ENCODE results near the gene CRYGS.
"Not testable (repeated sequence)": the region's sequence is repeated elsewhere in the genome, so short reads cannot be mapped to it uniquely, and the experiment has no call there.

Gene CRYGS

DNA sequence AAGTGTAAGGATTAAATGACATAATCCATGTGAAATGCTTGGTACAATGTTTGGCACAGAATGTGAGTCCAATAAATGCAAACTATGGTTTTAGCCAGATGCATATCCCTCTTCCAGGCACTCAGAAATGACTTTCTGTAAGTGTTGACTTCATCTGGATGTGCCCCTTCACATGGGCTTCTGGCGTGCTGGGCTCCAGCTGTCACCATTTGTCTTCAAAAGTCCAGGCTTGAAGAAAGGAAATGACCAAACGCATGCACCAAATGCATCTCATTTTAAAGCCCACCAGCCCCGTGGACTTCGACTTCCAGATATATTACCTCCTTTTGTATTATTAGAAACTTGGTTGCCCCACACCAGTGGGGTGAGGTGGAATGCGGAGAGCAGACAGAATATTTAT is 23.7 kb downstream of the CRYGS start:
- no peak for DNase-seq (ENCODE audit: low spot score)
- no peak for FAIRE-seq

- DNase-seq (ENCODE audit: low spot score) (no peak), FAIRE-seq (no peak)
Measured at GRCh38 chr3:186519021-186519658, 25.0 kb downstream of the CRYGS start.

DNA sequence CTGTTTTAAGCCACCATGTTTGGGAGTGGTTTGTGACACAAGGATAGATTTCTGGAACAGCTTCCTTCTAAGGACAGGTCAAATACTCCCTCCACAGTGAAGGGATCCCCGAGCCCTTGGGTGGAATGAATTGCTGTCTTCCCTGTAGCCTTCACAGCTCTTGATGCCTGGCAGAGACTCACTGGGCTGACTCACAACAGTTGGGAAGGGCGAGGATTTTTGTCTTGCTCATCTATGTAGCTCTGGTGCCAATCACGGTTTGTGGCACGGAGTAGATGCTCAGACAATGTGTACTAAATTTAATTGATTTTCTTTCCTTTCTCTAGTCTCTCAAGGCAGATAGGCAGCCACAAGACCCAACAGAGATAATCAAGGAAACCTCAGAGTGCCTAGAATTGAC is 27.0 kb downstream of the CRYGS start:
- no peak for DNase-seq (ENCODE audit: low spot score)
- FAIRE-seq, result no peak

GRCh38 chr3:186516646-186517045 is 27.5 kb downstream of the CRYGS start:
- no peak for DNase-seq (ENCODE audit: low spot score)
- no peak for FAIRE-seq

DNA sequence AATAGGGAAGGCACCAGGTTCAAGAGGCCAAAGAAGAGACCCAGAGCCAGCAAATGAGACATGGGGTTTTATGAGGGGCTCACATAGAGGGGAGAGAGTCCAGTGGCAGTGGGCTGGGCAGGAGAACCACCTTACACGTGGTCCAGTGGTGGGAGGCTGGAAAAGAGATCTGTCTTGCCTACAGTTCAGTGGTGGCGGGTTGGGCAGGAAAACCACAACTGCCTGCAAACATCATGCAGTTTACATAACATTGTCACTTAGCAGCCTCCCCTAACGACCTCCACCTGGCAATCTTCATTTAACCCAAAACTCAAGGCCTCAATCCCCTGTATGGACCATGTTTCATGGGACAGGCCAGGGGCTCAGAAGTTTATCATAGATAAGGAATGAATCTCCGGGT is 29.1 kb downstream of the CRYGS start:
- FAIRE-seq, result no peak
- no peak for DNase-seq (ENCODE audit: low spot score)

DNA sequence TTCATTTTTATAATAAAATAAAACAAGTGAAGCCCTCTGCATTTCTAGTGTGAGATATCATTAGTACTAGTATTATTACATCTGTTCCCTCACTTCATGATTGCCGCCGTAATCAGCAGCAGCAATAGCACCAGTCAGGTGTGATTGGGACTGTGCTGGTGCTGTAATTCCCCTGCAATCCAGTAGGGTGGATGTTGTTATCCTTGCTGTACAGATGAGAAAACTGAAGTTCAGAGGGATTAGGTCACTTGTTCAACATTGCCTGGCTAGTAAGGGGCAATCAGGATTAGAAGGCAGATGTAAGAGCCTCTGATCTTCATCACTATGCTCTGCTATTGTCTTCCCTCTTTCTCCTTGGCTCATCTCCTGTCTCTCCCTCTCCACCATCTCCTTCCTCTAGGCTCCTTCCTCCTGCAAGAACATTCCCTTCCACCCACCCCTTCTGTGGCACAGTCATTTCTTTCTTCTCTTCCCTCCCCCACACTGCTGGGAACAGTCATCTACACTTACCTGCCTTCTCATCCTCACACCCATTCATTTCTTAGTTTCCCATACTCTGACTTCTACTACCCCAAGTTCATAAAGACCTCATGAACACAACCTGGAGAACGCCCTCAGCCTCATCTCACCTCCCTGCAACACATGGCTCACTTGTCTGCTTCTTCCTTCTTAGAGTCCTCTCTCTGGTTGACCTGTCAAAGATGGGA is 29.7 kb downstream of the CRYGS start:
- DNase-seq (ENCODE audit: low spot score) (no peak), FAIRE-seq (no peak)

DNA sequence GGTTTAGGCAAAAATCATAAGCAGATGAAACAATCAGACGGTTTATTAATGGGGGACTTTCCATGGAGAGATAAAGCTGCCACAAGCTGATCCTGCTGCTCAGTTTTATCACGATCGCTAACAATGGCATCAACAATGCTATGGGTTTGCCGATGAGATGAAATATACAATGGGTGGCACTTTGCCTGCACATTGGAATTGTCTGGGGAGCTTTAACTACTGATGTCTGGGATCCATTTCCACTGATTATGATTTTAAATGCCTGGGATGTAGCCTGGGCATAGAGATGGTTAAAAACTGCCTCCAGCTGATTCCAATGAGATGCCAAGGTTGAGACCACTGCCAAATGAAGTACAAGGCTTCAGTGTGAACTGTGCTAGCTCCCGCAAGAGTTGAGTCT is 30.8 kb downstream of the CRYGS start:
- DNase-seq (ENCODE audit: low spot score), result no peak
- no peak for FAIRE-seq

DNA sequence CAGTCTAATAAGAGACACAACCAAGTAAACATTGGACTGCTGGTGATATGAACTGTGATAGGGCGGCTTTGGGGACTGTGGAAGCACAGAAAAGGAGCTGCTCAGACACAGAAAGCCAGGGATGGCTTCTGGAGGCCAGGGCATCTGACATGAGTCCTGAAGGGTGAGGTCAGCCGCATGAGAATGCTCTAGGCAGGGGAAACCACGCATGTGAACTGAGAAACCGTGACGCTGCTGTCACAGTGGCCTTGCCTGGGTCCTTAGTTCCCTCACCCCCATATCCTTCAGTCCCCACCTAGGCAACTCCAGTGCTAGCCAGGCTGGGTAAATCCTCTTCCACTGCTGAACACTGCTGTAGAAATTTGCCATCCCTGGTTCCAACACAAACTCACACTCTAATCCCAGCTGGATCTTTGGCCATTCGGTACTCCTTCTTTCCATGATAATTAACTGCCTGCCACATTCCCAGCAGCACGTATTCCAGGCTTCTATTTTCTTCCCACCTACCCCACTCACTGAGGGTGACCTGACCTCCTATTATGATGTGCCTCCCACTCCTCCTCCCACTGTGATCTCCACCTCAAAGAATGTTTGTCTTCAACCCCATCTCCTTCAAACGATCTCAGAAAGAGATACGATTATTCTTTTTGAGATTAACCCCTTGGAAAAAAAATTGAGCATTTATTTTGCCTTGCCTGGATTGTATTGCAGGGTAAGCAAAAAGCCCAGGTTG is 31.4 kb downstream of the CRYGS start:
- no peak for FAIRE-seq
- no peak for DNase-seq (ENCODE audit: low spot score)

DNA sequence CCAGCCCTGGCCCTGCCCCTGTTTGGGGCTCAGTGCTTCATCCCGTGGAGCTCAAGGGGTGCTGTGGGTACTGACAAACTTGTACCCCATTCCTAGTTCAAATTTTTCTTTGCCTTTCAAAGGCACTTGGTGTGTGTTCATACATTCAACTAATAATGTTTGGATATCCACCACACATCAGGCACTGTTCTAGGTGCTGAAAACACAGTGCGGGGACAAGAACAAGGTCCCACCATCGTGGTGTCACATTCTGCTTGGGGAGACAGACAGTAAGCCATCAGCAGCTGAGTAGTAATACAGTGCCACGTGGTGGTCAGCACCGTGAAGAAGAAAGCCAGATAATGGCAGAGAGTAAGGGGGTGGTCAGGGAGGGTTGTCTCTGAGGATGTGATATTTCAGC is 32.5 kb downstream of the CRYGS start:
- no peak for FAIRE-seq
- DNase-seq (ENCODE audit: low spot score), result no peak

GRCh38 chr3:186511245-186511644 is 32.9 kb downstream of the CRYGS start:
- DNase-seq (ENCODE audit: low spot score) (no peak), FAIRE-seq (no peak)

GRCh38 chr3:186510374-186511079 is 33.7 kb downstream of the CRYGS start:
- DNase-seq (ENCODE audit: low spot score) (no peak), FAIRE-seq (no peak)

DNA sequence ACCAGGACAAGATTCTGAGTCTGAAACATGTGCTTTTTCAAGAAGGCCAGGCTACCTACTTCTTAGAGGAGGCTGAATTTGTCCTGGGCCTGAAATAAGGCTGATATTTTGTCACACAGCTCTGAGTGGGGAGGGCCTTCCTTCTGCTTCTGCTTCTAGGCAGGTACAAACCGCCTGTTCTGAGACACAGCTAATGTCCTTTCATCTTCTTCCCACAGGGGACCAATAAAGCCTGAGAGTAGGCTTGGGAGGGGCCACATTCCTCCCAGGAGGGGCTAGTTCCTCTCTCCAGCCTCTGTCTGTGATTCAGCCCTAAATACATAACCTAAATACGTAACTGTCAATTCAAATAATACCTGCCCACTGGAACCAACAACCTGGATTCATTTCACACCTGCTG is 34.8 kb downstream of the CRYGS start:
- FAIRE-seq, result no peak
- no peak for DNase-seq (ENCODE audit: low spot score)

- DNase-seq (ENCODE audit: low spot score), result no peak
- FAIRE-seq, result no peak
Measured at GRCh38 chr3:186506857-186507256, 37.3 kb downstream of the CRYGS start.

GRCh38 chr3:186506191-186506739 is 37.9 kb downstream of the CRYGS start:
- FAIRE-seq (no peak), DNase-seq (ENCODE audit: low spot score) (no peak)

GRCh38 chr3:186502966-186503712 is 41.0 kb downstream of the CRYGS start:
- FAIRE-seq (no peak), DNase-seq (ENCODE audit: low spot score) (no peak)

GRCh38 chr3:186502138-186502948 is 41.8 kb downstream of the CRYGS start:
- FAIRE-seq, result no peak
- DNase-seq (ENCODE audit: low spot score), result no peak

DNA sequence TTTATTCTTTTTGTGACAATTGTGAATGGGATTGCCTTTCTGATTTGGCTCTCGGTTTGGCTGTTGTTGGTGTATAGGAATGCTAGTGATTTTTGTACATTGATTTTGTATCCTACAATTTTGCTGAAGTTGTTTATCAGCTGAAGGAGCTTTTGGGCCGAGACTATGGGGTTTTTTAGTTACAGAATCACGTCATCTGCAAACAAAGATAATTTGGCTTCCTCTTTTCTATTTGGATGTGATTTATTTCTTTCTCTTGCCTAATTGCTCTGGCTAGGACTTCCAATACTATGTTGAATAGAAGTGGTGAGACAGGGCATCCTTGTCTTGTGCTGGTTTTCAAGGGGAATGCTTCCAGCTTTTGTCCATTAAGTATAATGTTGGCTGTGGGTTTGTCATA is 44.2 kb downstream of the CRYGS start:
- FAIRE-seq, result not testable (repeated sequence)

DNA sequence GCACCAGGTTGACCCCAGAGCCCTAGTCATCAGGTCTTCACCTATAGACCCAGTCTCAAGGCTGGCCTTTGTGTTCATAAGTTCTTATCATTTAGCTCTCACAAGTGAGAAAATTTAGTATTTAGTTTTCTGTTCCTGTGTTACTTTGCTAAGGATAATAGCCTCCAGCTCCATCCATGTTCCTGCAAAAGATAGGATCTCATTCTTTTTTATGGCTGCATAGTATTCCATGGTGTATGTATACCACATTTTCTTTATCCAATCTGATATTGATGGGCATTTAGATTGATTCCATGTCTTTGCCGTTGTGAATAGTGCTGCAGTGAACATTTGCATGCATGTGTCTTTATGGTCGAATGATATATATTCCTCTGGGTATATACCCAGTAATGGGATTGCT is 46.2 kb downstream of the CRYGS start:
- DNase-seq (ENCODE audit: low spot score); FAIRE-seq: not testable (repeated sequence)

More for the DNA sequence above, 44.2 kb downstream of the CRYGS start:
- DNase-seq (ENCODE audit: low spot score), result not testable (repeated sequence)

DNA sequence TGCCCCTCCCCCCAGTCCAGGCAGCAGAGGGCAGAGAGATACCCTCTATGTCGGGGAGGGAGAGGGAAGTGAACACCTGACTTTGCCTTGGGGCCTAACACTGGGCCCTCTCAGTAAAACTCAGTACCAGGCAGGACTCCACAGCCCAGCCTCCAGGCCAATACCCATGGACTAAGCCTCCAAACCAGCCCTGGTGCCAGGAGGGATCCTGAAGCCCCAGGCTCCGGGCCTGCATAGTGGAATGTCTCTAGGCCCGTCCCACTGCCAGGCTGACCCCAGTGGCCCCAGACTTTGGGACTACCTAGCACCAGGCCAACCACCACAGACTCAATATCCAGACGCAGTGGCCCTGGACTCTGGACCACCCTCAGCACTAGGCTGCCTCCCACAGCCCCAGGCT is 46.6 kb downstream of the CRYGS start:
- FAIRE-seq, result no peak
- DNase-seq (ENCODE audit: low spot score), result no peak

- FAIRE-seq (no peak), DNase-seq (ENCODE audit: low spot score) (no peak)
Measured at GRCh38 chr3:186496635-186497034, 47.5 kb downstream of the CRYGS start.
